UCSD-AML1 (cell line): Measurements from ENCODE around the gene PDGFC.
"Not testable (repeated sequence)": the region's sequence is repeated elsewhere in the genome, so short reads cannot be mapped to it uniquely, and the experiment has no call there.

Experiments used
- DNase-seq: peaks from one replicate; lab custom pipeline; 2025; ENCODE audit not compliant: unreplicated experiment; lab: John Stamatoyannopoulos, UW

Gene PDGFC

GRCh38 chr4:156952078-156952759 lies 19.4 kb downstream of the PDGFC start:
- DNase-seq = no peak

GRCh38 chr4:156950948-156951347 lies 20.7 kb downstream of the PDGFC start:
- DNase-seq = no peak

GRCh38 chr4:156950090-156950489 lies 21.5 kb downstream of the PDGFC start:
- DNase-seq = no peak

- DNase-seq = no peak
These were observed 22.2 kb downstream of the PDGFC start for GRCh38 chr4:156949373-156949814.

GRCh38 chr4:156948738-156949137 lies 22.9 kb downstream of the PDGFC start:
- no peak for DNase-seq

GRCh38 chr4:156948133-156948532 lies 23.5 kb downstream of the PDGFC start:
- no peak for DNase-seq

GRCh38 chr4:156946516-156947424 lies 24.8 kb downstream of the PDGFC start:
- DNase-seq = no peak

- no peak for DNase-seq
These were observed 26.1 kb downstream of the PDGFC start for GRCh38 chr4:156945532-156945931.

- no peak for DNase-seq
These were observed 28.6 kb downstream of the PDGFC start for GRCh38 chr4:156942991-156943390.

GRCh38 chr4:156941940-156942548 lies 29.6 kb downstream of the PDGFC start:
- no peak for DNase-seq

GRCh38 chr4:156939801-156940200 lies 31.8 kb downstream of the PDGFC start:
- DNase-seq = no peak

GRCh38 chr4:156939139-156939538 lies 32.5 kb downstream of the PDGFC start:
- no peak for DNase-seq

- no peak for DNase-seq
These were observed 37.4 kb downstream of the PDGFC start for GRCh38 chr4:156934259-156934635.

GRCh38 chr4:156933633-156934258 lies 37.9 kb downstream of the PDGFC start:
- no peak for DNase-seq

- DNase-seq = not testable (repeated sequence)
These were observed 39.2 kb downstream of the PDGFC start for GRCh38 chr4:156932360-156932759.

- DNase-seq = no peak
These were observed 40.3 kb downstream of the PDGFC start for GRCh38 chr4:156931267-156931666.

GRCh38 chr4:156929386-156930105 lies 42.1 kb downstream of the PDGFC start:
- DNase-seq = no peak

GRCh38 chr4:156924774-156925315 lies 46.8 kb downstream of the PDGFC start:
- DNase-seq = no peak

- no peak for DNase-seq
These were observed 48.1 kb downstream of the PDGFC start for GRCh38 chr4:156923525-156923924.

GRCh38 chr4:156915221-156915620 lies 56.4 kb downstream of the PDGFC start:
- DNase-seq = no peak
